TTC549 (cell line): ENCODE measurements around the gene PLPP3.
"Not testable (repeated sequence)": the region's sequence is repeated elsewhere in the genome, so short reads cannot be mapped to it uniquely, and the experiment has no call there.

Source experiments
- FAIRE-seq: peaks from 2 replicates; lab custom pipeline; 2012; peaks lifted over from hg19 to GRCh38; lab: Jason Lieb, UNC

The PLPP3 gene

DNA sequence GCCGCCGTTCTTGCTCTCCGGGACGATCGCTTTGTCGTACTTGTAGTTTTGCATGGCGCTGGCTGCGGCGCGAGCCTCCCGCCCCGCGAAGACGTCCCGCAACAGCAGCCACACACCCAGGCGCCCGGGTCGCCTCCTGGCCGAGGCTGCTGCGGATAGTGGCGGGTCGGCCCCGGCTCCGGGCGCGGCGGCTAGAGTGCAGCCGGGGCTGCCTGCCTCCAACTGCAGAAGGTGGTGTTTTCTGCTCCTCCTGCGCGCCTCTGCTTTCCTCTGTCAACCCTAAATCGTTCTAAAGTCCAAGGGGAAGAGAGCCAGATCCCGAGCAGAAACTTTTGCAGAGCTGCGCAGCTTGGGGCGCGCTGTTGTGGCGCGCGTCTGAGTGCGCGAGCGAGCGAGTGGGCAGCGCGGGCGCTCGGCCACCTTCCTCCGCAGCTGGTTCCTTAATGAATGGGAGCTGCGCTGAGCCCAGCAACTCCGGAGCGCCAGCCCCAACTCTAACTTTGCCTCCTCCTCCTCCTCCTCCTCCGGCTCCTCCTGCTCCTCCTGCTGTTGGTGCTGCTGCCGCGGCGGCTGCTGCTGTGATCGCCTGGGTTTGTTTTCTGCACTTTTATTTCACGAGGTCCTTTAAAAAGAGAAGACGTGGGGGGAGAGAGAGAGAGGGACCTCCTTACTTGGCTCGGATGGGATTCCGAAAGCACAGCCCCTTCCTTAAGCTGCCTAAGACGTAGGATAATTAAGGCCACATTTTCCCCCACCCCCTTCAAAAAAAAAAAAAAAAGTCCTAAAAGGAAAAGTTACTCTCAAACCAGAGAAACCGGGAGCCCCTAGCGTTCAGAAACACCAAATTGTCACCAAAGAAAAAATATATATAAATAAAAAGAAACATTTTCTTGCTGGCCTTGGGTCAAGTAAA is at the start of gene PLPP3:
TSS of gene PLPP3 (minus strand) at position 601 of the 913 bp plus-strand sequence. CDS start at position 54, 547 bp downstream.
- FAIRE-seq, result no peak

DNA sequence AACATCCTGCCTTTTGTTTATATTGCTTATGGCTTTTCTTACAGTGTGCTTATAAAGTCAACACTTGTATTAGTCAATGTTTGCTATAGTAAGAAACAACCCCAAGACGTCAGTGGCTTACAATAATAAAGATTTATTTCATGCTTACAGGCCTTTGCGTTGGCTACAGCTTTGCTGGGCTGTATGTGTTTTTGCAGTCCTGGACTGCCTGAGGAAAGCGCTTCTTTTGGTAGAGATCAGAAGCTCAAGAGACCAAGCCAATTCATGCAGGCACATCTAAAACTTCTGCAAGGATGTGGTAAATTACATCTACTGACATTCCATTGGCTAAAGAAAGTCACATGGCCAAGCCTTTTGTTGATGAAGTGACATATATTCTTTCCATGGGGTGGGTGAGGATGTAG is 48.3 kb upstream of the PLPP3 start:
- no peak for FAIRE-seq

DNA sequence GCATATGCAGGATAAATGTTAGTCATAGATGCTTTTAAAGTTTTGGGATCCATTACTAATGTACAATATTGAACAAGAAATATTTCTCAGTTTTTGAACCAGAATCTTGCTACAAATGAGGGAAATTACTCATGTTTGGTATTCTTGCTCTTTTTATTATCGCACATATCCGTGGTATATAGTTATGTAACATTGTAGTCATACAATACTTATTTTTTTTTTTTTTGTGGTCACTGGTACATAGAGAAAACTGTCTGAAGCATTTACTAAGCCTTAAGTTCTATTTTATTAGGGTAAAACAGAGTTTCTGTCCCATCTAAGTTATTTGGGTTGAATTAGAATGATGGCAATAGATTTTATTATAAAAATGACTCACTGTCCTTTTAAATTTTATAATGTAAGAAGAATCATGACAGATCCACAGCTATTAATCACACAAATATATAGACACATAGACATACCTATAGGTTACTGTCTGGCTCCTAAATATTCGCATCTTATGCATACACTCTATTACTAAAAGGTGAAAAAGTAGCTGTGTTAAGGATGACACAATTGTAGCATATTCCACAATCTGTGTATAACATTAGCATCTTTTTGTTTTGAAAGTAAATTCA is 47.8 kb upstream of the PLPP3 start:
- FAIRE-seq, result no peak

DNA sequence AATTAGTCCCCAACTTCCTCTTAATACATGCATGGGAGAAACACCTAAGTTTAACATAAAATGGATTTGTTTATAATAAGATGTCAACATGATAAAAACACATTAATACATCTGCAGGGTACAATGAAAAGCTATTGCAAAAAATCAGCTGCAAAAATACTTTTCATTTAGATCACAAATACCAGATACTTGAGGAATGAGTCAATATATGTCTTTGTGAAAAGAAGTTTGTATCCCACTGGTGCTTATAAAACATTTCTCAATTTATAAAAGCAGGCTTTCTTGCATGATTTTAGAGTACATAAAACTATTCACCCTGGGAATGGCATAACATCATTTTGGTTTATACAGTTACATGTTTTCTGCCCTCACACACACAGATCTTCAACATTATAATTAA is 47.2 kb upstream of the PLPP3 start:
- FAIRE-seq, result no peak

DNA sequence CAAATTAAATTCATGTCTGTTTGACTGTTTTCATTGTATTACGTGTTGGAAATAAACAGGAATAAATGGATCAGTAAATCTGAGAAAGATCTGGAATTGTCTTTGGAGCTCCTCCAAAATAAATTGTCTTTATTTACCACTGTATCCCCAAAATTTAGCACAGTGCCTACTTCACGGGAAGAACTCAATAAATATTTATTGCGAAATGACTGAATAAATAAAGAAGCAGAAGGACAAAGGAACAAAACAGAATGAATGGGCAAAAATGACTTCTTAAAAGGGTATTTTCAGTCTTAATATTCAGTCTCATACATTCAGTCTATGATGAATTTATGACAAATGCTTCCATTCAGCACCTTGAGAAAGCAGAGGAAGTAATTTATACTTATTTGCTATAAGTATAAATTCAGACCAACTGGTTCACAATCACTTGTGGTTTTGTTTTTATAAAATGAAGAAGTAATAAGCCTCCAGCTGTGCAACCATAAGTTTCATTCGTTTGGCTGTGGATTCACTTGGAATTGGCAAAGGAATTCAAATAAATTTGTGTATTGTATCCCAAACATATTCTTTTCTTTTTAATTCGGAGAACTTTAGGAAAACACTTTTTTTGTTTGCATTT is 46.6 kb upstream of the PLPP3 start:
- no peak for FAIRE-seq

DNA sequence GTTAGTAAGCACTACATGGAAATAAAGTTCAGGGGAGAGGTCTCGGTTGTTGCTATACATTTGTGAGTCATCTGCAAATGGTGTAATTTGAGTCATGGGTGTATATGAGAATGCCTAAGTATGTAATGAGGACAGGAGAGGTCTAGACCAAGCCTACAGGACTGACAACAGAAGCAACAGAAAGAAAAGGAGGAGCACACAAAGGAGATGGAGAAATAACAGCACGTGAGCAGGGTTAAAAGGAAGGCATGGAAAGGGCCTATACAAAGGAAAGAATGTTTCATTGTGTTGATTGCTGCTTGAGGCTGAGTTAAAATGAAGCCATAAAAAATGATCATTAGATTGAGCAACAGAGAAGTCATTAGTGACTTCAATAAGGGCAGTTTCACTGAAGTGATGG is 37.8 kb upstream of the PLPP3 start:
- no peak for FAIRE-seq

DNA sequence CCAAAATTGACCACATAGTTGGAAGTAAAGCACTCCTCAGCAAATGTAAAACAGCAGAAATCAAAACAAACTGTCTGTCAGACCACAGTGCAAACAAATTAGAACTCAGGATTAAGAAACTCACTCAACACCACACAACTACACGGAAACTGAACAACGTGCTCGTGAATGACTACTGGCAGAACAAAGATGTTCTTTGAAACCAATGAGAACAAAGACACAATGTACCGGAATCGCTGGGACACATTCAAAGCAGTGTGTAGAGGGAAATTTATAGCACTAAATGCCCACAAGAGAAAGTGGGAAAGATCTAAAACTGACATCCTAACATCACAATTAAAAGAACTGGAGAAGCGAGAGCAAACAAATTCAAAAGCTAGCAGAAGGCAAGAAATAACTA is 31.4 kb upstream of the PLPP3 start:
- not testable (repeated sequence) for FAIRE-seq

DNA sequence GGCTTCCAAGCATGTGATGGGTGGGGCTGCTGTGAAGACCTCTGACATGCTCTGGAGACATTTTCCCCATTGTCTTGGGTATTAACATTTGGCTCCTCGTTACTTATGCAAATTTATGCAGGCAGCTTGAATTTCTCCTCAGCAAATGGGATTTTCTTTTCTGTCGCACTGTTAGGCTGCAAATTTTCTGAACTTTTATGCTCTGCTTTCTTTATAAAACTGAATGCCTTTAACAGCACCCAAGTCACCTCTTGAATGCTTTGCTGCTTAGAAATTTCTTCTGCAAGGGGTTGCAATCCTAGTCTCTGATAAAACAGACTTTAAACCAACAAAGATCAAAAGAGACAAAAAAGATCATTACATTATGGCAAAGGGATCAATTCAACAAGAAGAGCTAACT is 30.7 kb upstream of the PLPP3 start:
- FAIRE-seq, result not testable (repeated sequence)

DNA sequence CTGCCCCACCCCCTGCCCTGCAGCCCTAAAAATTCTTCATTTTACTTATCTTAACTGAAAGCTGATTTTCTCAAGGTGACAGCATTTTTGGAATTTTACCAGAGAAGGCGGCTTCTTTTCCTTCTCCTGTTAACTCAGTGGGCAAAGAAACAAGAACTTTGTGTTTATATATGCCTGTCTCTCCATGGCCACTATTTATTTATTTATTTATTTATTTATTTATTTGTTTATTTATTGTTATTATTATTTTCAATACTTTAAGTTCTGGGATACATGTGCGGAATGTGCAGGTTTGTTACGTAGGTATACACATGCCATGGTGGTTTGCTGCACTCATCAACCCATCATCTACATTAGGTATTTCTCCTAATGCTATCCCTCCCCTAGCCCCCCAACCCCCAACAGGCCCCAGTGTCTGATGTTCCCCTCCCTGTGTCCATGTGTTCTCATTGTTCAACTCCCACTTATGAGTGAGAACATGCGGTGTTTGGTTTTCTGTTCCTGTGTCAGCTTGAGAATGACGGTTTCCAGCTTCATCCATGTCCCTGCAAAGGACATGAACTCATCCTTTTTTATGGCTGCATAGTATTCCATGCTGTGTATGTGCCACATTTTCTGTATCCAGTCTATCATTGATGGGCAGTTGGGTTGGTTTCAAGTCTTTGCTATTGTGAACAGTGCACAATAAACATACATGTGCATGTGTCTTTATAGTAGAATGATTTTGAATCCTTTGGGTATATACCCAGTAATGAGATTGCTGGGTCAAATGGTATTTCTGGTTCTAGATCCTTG is 16.2 kb upstream of the PLPP3 start:
- not testable (repeated sequence) for FAIRE-seq

DNA sequence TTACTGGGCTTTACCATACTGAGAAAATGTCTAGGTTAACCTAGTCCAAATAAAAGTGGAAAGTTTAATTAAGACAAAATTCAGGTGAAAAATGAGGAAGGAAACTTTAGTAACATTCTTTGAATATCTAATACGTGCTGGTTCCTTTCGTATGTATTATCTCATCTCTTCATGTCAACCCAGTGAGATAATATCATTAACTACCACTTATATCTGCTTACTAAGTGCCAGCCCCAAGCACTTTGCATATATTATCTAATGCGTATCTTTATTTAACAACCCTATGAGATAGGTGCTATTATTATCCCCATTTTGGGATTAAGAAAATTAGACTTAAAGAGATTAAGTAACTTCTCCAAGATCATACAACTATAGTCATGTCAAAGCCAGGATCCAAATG is 12.5 kb upstream of the PLPP3 start:
- FAIRE-seq, result no peak

DNA sequence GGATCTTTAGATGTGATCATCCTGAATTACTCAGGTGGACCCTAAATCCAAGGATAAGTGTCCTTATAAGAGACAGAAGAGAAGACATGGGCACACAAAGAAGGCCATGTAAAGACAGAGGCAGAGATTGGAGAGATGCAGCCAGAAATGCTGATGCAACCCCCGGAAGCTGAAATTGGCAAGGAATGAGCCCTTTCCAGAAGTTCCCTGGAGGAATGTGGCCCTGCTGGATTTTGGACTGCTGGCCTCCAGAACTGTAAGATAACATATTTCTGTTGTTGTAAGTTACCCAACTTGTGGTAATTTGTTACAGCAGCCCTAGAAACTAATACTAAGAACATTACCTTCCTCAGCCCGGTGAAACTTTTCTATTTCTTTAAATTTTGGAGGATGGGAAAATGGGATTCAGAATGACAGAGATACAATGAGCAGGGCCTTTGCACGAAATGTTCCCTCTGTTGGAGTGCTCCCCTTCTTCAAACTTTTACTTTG is 11.2 kb upstream of the PLPP3 start:
- no peak for FAIRE-seq

DNA sequence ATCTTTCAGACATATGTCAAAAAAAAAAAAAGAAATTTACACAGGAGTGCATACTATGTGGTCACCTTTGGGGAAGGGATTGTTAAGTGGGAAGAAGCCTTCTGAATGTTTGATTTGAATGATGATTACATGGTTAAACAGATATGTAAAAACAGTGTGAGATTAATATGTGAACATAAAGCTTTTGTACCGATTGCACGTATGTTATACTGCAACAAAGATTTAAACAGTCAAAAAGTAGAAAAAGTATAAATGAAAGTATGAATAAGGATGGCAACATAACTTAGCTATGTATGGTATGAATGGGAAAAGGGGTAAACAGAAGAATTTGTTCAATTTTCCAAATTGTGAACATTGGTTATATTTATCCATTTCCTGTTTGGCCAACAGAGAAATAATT is 10.0 kb upstream of the PLPP3 start:
- no peak for FAIRE-seq

DNA sequence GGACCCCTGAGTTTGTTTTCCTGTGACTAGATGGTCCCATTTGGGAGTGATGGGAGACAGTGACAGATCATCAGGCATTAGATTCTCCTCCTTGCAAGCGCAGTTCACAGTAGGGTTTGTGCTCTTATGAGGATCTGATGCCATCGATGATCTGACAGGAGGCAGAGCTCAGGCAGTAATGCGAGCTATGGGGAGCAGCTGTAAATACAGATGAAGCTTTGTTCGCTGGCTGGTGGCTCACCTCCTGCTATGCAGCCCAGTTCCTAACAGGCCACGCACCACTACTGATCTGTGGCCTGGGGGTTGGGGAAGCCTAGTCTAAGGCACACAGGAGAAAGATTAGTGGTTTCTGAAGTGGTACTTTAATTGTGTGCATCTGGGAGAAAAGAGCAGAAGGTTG is 7.1 kb upstream of the PLPP3 start:
- no peak for FAIRE-seq

DNA sequence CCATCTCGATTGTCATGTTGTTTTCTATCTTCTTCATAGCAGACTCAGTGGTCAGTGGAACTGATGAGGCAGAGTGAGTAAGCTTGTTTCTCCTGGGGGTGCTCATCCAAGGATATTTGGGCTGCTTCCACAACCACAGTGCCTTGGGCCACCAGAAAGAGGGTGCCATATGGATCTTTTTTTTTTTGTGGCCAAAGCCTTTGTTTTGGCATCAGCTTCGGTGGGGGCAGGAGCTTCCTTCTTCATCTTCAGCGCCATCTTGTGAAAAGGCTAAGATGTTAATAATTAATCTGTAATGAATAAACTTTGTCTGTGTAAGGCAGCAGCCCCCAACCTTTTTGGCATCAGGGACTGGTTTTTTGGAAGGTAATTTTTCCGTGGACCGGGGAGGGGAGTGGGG is 6.6 kb upstream of the PLPP3 start:
- FAIRE-seq, result no peak

DNA sequence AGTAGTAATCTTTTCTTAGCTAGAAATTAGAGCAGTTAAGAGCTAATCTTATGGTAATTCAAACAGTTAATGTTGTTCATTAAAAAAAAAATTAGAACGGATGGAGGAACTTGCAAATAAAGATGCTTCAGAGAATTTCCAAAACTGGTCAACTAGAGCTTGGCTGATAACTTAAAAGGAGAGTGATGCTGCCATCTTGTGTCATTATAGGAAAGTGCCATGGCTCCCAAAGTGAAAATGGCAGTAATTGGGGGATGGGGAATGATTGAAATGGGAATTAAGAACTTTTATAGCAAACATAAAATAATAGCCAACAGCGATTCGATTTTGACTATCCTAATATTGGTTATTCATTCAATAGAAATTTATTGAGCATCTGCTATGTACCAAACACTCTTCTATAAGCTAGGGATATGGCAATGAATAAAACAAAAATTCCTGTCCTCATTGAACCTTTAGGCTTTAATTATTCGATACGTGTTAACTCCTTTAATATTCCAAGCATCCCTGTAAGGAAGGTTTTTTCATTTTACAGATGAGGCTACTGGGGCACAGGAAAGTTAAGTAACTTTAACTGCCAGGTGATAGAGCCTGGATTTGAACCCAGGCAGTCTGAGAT is 5.7 kb upstream of the PLPP3 start:
- peak; percentile 71 for FAIRE-seq

DNA sequence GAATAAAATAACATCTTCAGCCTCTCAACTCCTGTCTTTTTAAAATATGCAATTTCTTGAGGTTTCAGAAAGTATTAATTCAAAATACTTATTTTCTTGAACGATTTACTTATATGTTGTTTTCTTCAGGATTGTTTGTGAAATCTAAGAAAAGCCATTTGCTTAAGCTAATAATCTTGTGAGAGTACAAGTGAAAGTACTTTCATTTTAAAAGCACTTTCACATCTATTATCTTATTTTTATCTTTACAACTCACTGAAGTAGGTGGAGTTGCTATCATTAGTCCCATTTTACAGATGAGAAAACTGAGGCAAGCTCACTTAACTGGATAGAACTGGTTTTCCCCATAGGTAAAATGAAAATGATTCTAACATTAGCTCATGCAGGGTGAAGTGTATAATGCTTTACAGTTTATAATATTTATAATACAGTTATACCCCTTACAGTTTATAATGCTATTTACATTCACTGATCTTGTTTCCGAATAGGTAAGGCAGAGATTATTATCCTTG is 4.7 kb upstream of the PLPP3 start:
- no peak for FAIRE-seq

DNA sequence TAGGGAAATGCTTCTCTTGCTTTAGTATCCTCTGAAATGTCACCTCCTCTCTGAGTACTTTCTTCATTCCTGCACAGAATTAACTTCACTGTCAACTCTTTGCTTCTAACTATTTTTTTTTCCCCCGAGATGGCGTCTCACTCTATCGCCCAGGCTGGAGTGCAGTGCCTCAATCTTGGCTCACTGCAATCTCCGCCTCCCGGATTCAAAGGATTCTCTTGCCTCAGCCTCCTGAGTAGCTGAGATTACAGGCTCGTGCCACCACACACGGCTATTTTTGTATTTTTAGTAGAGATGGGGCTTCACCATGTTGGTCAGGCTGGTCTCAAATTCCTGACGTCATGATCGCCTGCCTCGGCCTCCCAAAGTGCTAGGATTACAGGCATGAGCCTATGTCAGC is 1.4 kb upstream of the PLPP3 start:
- FAIRE-seq, result no peak

DNA sequence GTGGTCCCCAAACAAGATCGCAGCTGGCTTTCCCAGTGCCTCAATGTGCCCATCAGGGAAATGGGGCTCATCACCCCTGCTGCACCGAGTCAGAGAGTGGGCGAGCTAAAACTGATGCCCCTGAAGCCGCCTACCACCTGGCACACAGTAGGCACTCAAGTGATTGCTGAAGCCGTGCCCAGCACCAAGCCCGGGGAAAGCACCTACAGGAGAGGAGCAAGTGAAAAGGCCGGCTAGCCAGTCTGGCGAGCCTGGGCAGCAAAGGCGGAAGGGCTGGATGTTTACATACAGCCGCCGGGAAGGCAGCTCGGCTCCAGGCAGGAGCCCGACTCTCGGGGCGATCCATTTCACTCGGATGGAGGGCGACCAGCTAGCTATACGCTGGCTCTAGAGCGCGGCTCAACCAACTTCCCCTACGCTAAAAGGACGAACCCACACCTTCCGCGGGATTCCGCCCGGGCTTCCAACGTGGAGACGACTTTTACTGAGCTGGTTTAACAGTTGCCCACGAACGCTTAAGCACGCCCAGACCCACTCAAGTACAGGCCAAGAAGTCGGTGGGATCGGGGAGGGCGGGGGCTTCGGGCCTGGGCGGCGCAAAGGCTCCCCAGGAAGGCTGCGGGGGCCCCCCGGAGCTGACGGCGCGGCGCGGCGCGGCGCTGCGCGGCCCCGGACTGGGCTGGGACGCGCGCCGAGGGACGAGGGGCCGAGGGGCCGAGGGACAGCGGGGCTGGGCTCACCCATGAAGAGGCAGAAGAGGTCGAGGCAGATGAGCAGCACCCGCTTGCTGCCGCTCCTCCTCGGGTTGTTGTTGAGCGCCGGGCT is 1.0 kb downstream of the PLPP3 start:
- FAIRE-seq, result no peak

DNA sequence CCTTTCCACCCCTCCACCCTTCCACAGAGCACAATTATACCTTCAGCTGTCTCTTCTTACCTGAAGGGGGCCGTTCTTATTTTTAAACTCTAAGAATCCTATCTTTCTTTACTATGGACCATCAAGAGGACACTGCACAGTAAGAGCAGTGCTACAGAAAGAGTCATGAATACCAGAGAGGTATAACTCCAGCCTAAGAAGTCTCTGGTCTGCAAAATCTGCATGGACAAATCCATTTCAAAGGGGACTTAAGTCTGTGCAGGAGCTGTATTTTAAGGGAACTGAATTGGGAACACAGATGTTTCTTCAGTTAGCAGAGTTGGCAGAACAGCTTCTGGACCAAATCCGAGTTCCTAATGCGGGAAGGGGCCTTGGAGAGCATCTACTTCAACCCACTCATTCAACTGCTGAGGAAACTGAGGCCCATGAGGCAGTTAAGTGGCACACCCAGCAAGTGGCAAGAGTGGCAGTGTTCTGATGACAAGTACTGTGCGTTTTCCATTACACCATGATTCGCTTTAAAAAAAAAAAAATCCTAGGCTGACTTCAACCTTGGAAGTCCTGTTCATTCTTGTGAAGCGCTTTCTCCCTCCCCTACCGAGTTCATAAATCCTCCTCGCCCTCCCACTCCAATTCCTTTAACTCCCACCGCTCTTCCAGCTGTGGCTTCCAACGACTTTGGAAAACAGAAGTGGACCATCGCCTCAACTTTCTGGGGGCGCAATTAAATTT is 1.8 kb downstream of the PLPP3 start:
- no peak for FAIRE-seq

DNA sequence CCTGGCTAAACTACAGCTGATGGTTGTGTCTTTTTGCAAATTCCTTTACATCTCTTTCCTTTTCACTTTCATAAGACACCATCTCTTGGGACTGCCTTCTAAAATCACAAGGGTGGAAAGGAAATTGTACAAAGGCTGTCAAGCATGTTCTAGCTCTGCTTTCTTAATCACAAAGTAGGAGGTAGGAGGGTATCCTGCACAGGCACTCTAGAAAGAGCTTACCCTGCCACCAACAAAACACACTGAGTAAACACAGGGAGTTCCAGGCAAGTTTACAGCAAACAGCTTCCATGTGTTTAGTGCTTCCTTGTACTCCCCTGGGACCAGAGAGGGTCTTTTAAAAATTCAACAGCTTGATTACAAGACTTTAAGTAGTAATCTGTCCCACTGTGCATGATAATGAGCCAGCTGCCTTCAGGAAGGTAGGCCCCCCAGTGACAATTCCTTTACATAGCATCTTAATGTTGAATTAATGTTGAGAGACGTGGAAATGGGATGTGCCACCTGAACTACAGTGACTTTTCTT is 2.4 kb downstream of the PLPP3 start:
- FAIRE-seq, result no peak
